Thoracic aorta (tissue), 2 donors: Measurements from ENCODE around the gene LRCH3. TPM values are rescaled to one million over a fixed set of nuclear protein-coding genes. Genes with fewer than 3 reads are reported as not detected.
"Not testable (repeated sequence)": the region's sequence is repeated elsewhere in the genome, so short reads cannot be mapped to it uniquely, and the experiment has no call there.

Experiments
- ATAC-seq: fragments of 150-250 bp; one replicate; pipeline ENCODE4 v1.8.0; 2017; ENCODE audit warnings: low read depth; ENCODE audit not compliant: insufficient number of reproducible peaks, low FRiP score
- DNase-seq: peaks from one replicate; pipeline ENCODE4 v3.0.0-alpha.2; 2020; ENCODE audit warnings: low spot score
- H3K27ac ChIP-seq, 2 donors: fragments of 200-600 bp; sonication (generic); 1 replicate in 1 of 2; 2 replicates in 1 of 2; pipeline ENCODE4 v1.5.1; 2016; ENCODE audit warnings: mild to moderate bottlenecking in 2 of 2, moderate library complexity in 2 of 2
- H3K27me3 ChIP-seq: fragments of 200-600 bp; sonication (generic); replicated peaks from 2 replicates; pipeline ENCODE4 v1.6.0; 2016; ENCODE audit warnings: mild to moderate bottlenecking; ENCODE audit not compliant: insufficient read depth
- H3K36me3 ChIP-seq: fragments of 200-600 bp; sonication (generic); one replicate; pipeline ENCODE4 v1.5.1; 2016
- H3K4me1 ChIP-seq, 2 donors: fragments of 200-600 bp; sonication (generic); 1 replicate in 1 of 2; 2 replicates in 1 of 2; pipeline versions ENCODE4 v1.5.1 to v1.6.0; 2016; ENCODE audit warnings: low read depth in 2 of 2, mild to moderate bottlenecking in 1 of 2; ENCODE audit not compliant: control insufficient read depth in 1 of 2
- H3K4me3 ChIP-seq: fragments of 200-600 bp; sonication (generic); 2 replicates; pipeline ENCODE4 v1.5.1; 2016; ENCODE audit warnings: mild to moderate bottlenecking
- H3K9me3 ChIP-seq: fragments of 200-600 bp; sonication (generic); 2 replicates; pipeline ENCODE4 v1.5.1; 2016
- CTCF ChIP-seq: fragments of 200-600 bp; sonication (generic); IDR thresholded peaks from one replicate; pipeline ENCODE4 v1.5.1; 2019; ENCODE audit warnings: antibody characterized with exemption
- total RNA-seq, 2 donors: library from RNA; depleted of rRNA; stranded (reverse); fragments of >200 nt; gene quantifications; one replicate each; pipeline versions ENCODE4 v1.1.0 to v1.2.3, GENCODE V29; 2016

The LRCH3 gene
- total RNA-seq, 2 donors from 2014 or later, result 66.7 to 87.6 TPM

GRCh38 chr3:197908957-197909701 is 118.1 kb downstream of the LRCH3 start:
- TF ChIP-seq CTCF, result no peak
- Histone ChIP-seq H3K27ac (no peak overlapping the region), H3K4me3 (no peak overlapping the region), H3K9me3 (no peaks in the 10 kb centered on the region), H3K36me3 (no peaks in the 10 kb centered on the region), H3K4me1 (peaks cover 0 to 9% of the 10 kb centered on the region in 2 donors), H3K27me3 (no peaks in the 10 kb centered on the region)
- no peak for DNase-seq
- no peak for ATAC-seq

GRCh38 chr3:197912741-197913476 is 121.9 kb downstream of the LRCH3 start:
- H3K4me1 ChIP-seq, result no peaks in the 10 kb centered on the region
- no peak overlapping the region for H3K4me3 ChIP-seq
- no peak overlapping the region for H3K27ac ChIP-seq
- no peaks in the 10 kb centered on the region for H3K9me3 ChIP-seq
- TF ChIP-seq CTCF, result no peak
- H3K27me3 ChIP-seq, result no peaks in the 10 kb centered on the region
- ATAC-seq (no peak), DNase-seq (no peak)
- H3K36me3 ChIP-seq, result no peaks in the 10 kb centered on the region

DNA sequence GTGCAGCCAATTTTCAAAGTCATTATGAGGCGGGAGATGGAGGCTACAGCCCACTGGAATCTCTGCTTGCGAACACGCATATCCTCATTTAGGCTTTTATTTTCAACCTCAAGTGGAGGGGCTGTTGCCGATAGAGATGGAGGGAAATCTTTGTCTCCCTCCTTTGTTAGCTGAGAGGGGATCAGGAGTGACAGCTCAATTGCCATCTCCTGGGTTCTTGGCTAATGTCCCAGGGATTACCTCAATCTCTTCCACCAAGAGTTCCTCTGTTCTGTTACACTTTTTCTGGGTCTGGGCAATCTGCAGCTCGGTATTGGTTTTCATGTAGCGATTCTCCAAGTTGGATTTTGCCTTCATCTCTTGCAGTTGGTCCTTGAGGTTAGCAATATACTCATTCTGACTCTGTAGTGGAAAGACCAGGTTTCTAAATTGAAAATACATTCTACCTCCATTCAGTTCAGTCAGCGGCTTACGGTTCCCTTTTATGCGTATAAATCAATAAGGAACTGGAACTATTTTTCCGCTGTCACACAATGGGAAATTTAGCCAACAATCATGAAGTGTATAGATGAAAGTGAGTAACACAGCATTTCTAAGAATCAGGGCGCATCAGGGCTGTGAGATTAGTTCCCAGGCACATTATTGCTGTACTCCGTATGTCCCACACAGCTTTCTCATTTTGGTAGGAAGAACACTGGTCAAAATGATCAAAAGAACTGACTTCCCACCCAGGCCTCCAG is 122.8 kb downstream of the LRCH3 start:
- Histone ChIP-seq H3K4me3 (no peak overlapping the region), H3K4me1 (no peaks in the 10 kb centered on the region), H3K9me3 (no peaks in the 10 kb centered on the region), H3K36me3 (no peaks in the 10 kb centered on the region), H3K27me3 (no peaks in the 10 kb centered on the region), H3K27ac (no peak overlapping the region)
- no peak for TF ChIP-seq CTCF
- no peak for ATAC-seq
- DNase-seq, result no peak

GRCh38 chr3:197921429-197922275 is 130.6 kb downstream of the LRCH3 start:
- ATAC-seq, H3K9me3 ChIP-seq, H3K27ac ChIP-seq: not testable (repeated sequence)

GRCh38 chr3:197926418-197926817 is 135.4 kb downstream of the LRCH3 start:
- DNase-seq, result no peak

More at GRCh38 chr3:197921429-197922275, 130.6 kb downstream of the LRCH3 start:
- H3K27me3 ChIP-seq, H3K36me3 ChIP-seq, DNase-seq, H3K4me1 ChIP-seq, H3K4me3 ChIP-seq: not testable (repeated sequence)

DNA sequence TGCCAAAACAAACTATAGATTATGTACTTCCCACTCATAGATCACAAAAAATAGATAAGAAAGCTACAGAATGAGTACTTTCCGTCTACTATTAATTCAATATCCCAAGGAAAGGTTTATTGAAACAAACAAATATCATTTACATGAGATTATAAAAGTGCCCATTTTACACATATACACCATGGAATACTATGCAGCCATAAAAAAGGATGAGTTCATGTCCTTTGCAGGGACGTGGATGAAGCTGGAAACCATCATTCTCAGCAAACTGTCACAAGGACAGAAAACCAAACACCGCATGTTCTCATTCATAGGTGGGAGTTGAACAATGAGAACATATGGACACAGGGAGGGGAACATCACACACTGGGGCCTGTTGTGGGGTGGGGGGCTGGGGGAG is 136.5 kb downstream of the LRCH3 start:
- not testable (repeated sequence) for H3K27ac ChIP-seq, H3K4me3 ChIP-seq, H3K27me3 ChIP-seq, H3K4me1 ChIP-seq, H3K36me3 ChIP-seq, H3K9me3 ChIP-seq, ATAC-seq, DNase-seq

More at GRCh38 chr3:197926418-197926817, 135.4 kb downstream of the LRCH3 start:
- no peak for TF ChIP-seq CTCF
- H3K4me1 ChIP-seq, result no peaks in the 10 kb centered on the region
- peaks cover 2% of the 10 kb centered on the region for H3K36me3 ChIP-seq
- no peak overlapping the region for H3K27ac ChIP-seq
- no peak for ATAC-seq
- H3K27me3 ChIP-seq, result no peaks in the 10 kb centered on the region
- H3K9me3 ChIP-seq, result no peaks in the 10 kb centered on the region
- no peak overlapping the region for H3K4me3 ChIP-seq
